Common myeloid progenitor, CD34-positive (primary cell): ENCODE results near the gene MRPL51.

Experiments used
- CTCF ChIA-PET: fragments of 350-600 bp; sonication (Branson Sonifier 250); formaldehyde crosslinking; loops from one replicate; lab custom pipeline; 2021; ENCODE audit warnings: antibody characterized with exemption; lab: Charles Lee
- POLR2A ChIA-PET: fragments of 350-600 bp; sonication (Branson Sonifier 250); formaldehyde crosslinking; loops from one replicate; lab custom pipeline; 2021; ENCODE audit warnings: antibody characterized with exemption; lab: Charles Lee
- DNase-seq, 3 donors: peaks; one replicate each; pipeline versions ENCODE4 v3.0.0 to v3.0.0-alpha.2; 2013
- H3K27ac ChIP-seq, 2 experiments: 1 replicate in 1 of 2; 2 replicates in 1 of 2; pipeline ENCODE4 v1.7.0; 2013; ENCODE audit warnings: inconsistent platforms in 2 of 2, low read length in 2 of 2, mild to moderate bottlenecking in 2 of 2, low read depth in 1 of 2, moderate library complexity in 1 of 2; ENCODE audit not compliant: severe bottlenecking in 2 of 2, insufficient read depth in 1 of 2, poor library complexity in 1 of 2
- H3K27me3 ChIP-seq, 5 experiments: replicated peaks in 2 of 5; 1 replicate in 3 of 5; 2 replicates in 2 of 5; pipeline versions ENCODE4 v1.6.1 to v1.7.0; 2013; ENCODE audit warnings: low read length in 4 of 5, mild to moderate bottlenecking in 2 of 5, moderate library complexity in 2 of 5, inconsistent platforms in 1 of 5; ENCODE audit not compliant: insufficient read depth in 5 of 5, control insufficient read depth in 4 of 5
- H3K36me3 ChIP-seq, 4 experiments: 1 replicate in 2 of 4; 2 replicates in 2 of 4; pipeline versions ENCODE4 v1.6.1 to v1.7.0; 2013; ENCODE audit warnings: low read length in 3 of 4, control low read depth in 1 of 4, mild to moderate bottlenecking in 1 of 4; ENCODE audit not compliant: control insufficient read depth in 4 of 4, insufficient read depth in 4 of 4
- H3K4me1 ChIP-seq, 4 experiments: 1 replicate in 3 of 4; 2 replicates in 1 of 4; pipeline versions ENCODE4 v1.6.1 to v1.7.1; 2013; ENCODE audit warnings: low read length in 3 of 4, mild to moderate bottlenecking in 3 of 4, control low read depth in 1 of 4, inconsistent platforms in 1 of 4, moderate library complexity in 1 of 4; ENCODE audit not compliant: control insufficient read depth in 4 of 4, insufficient read depth in 4 of 4; ENCODE audit errors: control extremely low read depth in 1 of 4
- H3K4me3 ChIP-seq, 7 experiments: 1 replicate in 4 of 7; 2 replicates in 3 of 7; pipeline versions ENCODE4 v1.5.1 to v1.7.0; 2013; ENCODE audit warnings: mild to moderate bottlenecking in 7 of 7, low read length in 6 of 7, moderate library complexity in 6 of 7, inconsistent platforms in 2 of 7, low read depth in 2 of 7, control low read depth in 1 of 7; ENCODE audit not compliant: insufficient read depth in 4 of 7, control insufficient read depth in 1 of 7; ENCODE audit errors: extremely low read depth in 1 of 7
- H3K9me3 ChIP-seq, 5 experiments: 1 replicate in 4 of 5; 2 replicates in 1 of 5; pipeline versions ENCODE4 v1.6.1 to v1.7.1; 2013; ENCODE audit warnings: low read length in 4 of 5, mild to moderate bottlenecking in 2 of 5, inconsistent platforms in 1 of 5, low read depth in 1 of 5, moderate library complexity in 1 of 5; ENCODE audit not compliant: control insufficient read depth in 4 of 5, insufficient read depth in 2 of 5; ENCODE audit errors: control extremely low read depth in 1 of 5
- WGBS: methylation state at CpG from one replicate; pipeline ENCODE4 v1.1.5; 2013; ENCODE audit not compliant: insufficient coverage; 5-methylcytosine and 5-hydroxymethylcytosine counted together

Gene MRPL51

GRCh38 chr12:6472491-6472890, 20.6 kb downstream of the MRPL51 start:
- 98% methylated on average over 6 of the region's 11 CpGs for WGBS
- Histone ChIP-seq H3K36me3 (no peaks in the 10 kb centered on the region), H3K27ac (no peak overlapping the region), H3K4me3 (no peak overlapping the region), H3K4me1 (peaks cover 4 to 24% (median 21%) of the 10 kb centered on the region in 4 experiments), H3K27me3 (no peaks in the 10 kb centered on the region), H3K9me3 (no peaks in the 10 kb centered on the region)
- DNase-seq: no peak
- ChIA-PET CTCF (interaction anchor here (1.1 to 1.4 kb wide), 3 partner anchors 25 to 67 kb away, joined by 3 read pairs; no protein-coding TSS in a partner anchor), POLR2A (no interaction called here)

DNA sequence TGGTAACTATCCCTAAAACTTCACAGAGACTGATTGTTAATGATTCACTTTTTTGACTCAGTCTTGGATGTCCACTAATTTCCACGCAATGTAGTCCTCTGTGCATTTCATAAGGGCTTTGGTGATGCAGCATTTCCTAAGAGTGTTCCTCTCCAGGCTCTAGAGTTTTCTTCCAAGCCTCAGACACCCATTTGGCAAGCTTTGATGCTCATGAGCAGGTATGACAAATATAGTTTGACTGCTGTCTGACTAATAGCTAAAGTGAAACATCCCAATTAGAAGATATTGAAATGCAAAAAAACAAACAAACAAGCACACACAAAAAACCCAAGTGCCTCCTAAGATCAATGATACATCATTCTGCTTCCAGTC, 21.1 kb downstream of the MRPL51 start:
- H3K36me3 ChIP-seq: no peaks in the 10 kb centered on the region
- no peaks in the 10 kb centered on the region for H3K27me3 ChIP-seq
- DNase-seq: no peak
- no peak overlapping the region for H3K27ac ChIP-seq
- H3K4me1 ChIP-seq: peaks cover 4 to 24% (median 21%) of the 10 kb centered on the region in 4 experiments
- 100% methylated on average over 1 of the region's 1 CpG for WGBS
- ChIA-PET POLR2A (no interaction called here), CTCF (no interaction called here)
- no peak overlapping the region for H3K4me3 ChIP-seq
- H3K9me3 ChIP-seq: no peaks in the 10 kb centered on the region

- Histone ChIP-seq H3K4me3 (peak within 1 kb of the TSS; percentile 66 to 90 (median 80)), H3K27me3 (no peaks in the 10 kb centered on the region), H3K27ac (peak within 1 kb of the TSS in 1 of 2 experiments; percentile 71), H3K36me3 (peaks cover 0 to 13% (median 5%) of the 10 kb centered on the region in 4 experiments), H3K4me1 (peaks cover 4 to 24% (median 21%) of the 10 kb centered on the region in 4 experiments), H3K9me3 (no peaks in the 10 kb centered on the region)
- WGBS: under 1% methylated on average over 62 of the region's 69 CpGs
- peak; percentile 95 to 97 (median 97) for DNase-seq
- ChIA-PET POLR2A (interaction anchor here (0.6 to 2.4 kb wide), 14 partner anchors 9 to 352 kb away, joined by 3 to 16 read pairs (median 6); partner anchors contain the start of gene MRPL51), CTCF (interaction anchor here (0.9 to 3.9 kb wide), 11 partner anchors 20 to 144 kb away, joined by 3 to 19 read pairs (median 4); partner anchors contain the start of gene MRPL51)
Measured at GRCh38 chr12:6470375-6471163, 22.5 kb downstream of the MRPL51 start, which contains the start of gene VAMP1. TSS of gene VAMP1 (minus strand) at chr12:6470677. CDS start at chr12:6470531, 146 bp downstream.

- ChIA-PET POLR2A (interaction anchor here (0.7 to 2.4 kb wide), 11 partner anchors 8 to 353 kb away, joined by 3 to 16 read pairs (median 6); partner anchors contain the start of gene MRPL51), CTCF (interaction anchor here (0.8 to 3.9 kb wide), 12 partner anchors 19 to 149 kb away, joined by 3 to 19 read pairs (median 4); partner anchors contain the start of gene MRPL51)
- H3K27me3 ChIP-seq: no peaks in the 10 kb centered on the region
- H3K27ac ChIP-seq: peak overlapping the region in 1 of 2 experiments; percentile 71
- peaks cover 1 to 16% (median 9%) of the 10 kb centered on the region in 4 experiments for H3K36me3 ChIP-seq
- H3K9me3 ChIP-seq: no peaks in the 10 kb centered on the region
- H3K4me1 ChIP-seq: peaks cover 4 to 26% (median 21%) of the 10 kb centered on the region in 4 experiments
- DNase-seq: peak in 1 of 3 donors; percentile 20
- H3K4me3 ChIP-seq: peak overlapping the region; percentile 66 to 90 (median 80)
- WGBS: 45% methylated on average over 9 of the region's 16 CpGs
Measured at GRCh38 chr12:6469609-6470374, 23.3 kb downstream of the MRPL51 start.

- CTCF ChIA-PET: interaction anchor here (0.7 to 3.9 kb wide), 8 partner anchors 13 to 148 kb away, joined by 3 to 19 read pairs (median 4); partner anchors contain the start of gene MRPL51
- POLR2A ChIA-PET: interaction anchor here (0.6 to 2.4 kb wide), 4 partner anchors 10 to 130 kb away, joined by 4 to 16 read pairs (median 10); partner anchors contain the start of gene MRPL51
- Histone ChIP-seq H3K36me3 (peaks cover 3 to 23% (median 16%) of the 10 kb centered on the region in 4 experiments), H3K4me1 (peaks cover 4 to 33% (median 26%) of the 10 kb centered on the region in 4 experiments), H3K9me3 (no peaks in the 10 kb centered on the region), H3K27me3 (no peaks in the 10 kb centered on the region), H3K4me3 (peak overlapping the region in 2 of 7 experiments; percentile 29 to 84), H3K27ac (no peak overlapping the region)
- WGBS: 85% methylated on average over 5 of the region's 6 CpGs
- no peak for DNase-seq
Measured at GRCh38 chr12:6469092-6469491, 24.0 kb downstream of the MRPL51 start.

- Histone ChIP-seq H3K9me3 (no peaks in the 10 kb centered on the region), H3K36me3 (peaks cover 3 to 32% (median 19%) of the 10 kb centered on the region in 4 experiments), H3K27ac (no peak overlapping the region), H3K4me1 (peaks cover 11 to 41% (median 34%) of the 10 kb centered on the region in 4 experiments), H3K4me3 (no peak overlapping the region), H3K27me3 (no peaks in the 10 kb centered on the region)
- POLR2A ChIA-PET: no interaction called here
- no peak for DNase-seq
- CTCF ChIA-PET: interaction anchor here (1.3 to 3.9 kb wide), 4 partner anchors 44 to 148 kb away, joined by 3 to 19 read pairs (median 5); no protein-coding TSS in a partner anchor
Measured at GRCh38 chr12:6468283-6468575, 24.8 kb downstream of the MRPL51 start.
